ENCODE results near the gene ME3.

The ME3 gene

GRCh38 chr11:86508604-86509587, 163.5 kb downstream of the ME3 start:
- ChIA-PET CTCF (no interaction called here), POLR2A (interaction anchor here (0.6 kb wide), 1 partner anchor 179 kb away, joined by 3 read pairs; no protein-coding TSS in a partner anchor)
- no peak overlapping the region for H3K4me3 ChIP-seq (ENCODE audit: low read depth, low read length)
- no peak for DNase-seq (ENCODE audit: low read depth, low spot score)
- TF ChIP-seq CTCF (IDR thresholded peaks at IDR 0.05; ENCODE audit: insufficient read depth, low read length, missing control alignments), result no peak

- DNase-seq (ENCODE audit: low read depth, low spot score), result no peak
- TF ChIP-seq CTCF (IDR thresholded peaks at IDR 0.05; ENCODE audit: insufficient read depth, low read length, missing control alignments), result no peak
- ChIA-PET CTCF (interaction anchor here (0.9 to 1.6 kb wide), 2 partner anchors 11 kb away, joined by 3 read pairs; no protein-coding TSS in a partner anchor), POLR2A (no interaction called here)
- no peak overlapping the region for H3K4me3 ChIP-seq (ENCODE audit: low read depth, low read length)
These were observed 165.1 kb downstream of the ME3 start for GRCh38 chr11:86507249-86507845.

GRCh38 chr11:86506235-86506634, 166.2 kb downstream of the ME3 start:
- ChIA-PET CTCF (interaction anchor here (0.9 to 2.2 kb wide), 2 partner anchors 9 to 10 kb away, joined by 3 to 7 read pairs; no protein-coding TSS in a partner anchor), POLR2A (no interaction called here)
- TF ChIP-seq CTCF (IDR thresholded peaks at IDR 0.05; ENCODE audit: insufficient read depth, low read length, missing control alignments), result no peak
- no peak overlapping the region for H3K4me3 ChIP-seq (ENCODE audit: low read depth, low read length)
- no peak for DNase-seq (ENCODE audit: low read depth, low spot score)

GRCh38 chr11:86503131-86503530, 169.3 kb downstream of the ME3 start:
- ChIA-PET CTCF (no interaction called here), POLR2A (no interaction called here)
- no peak for TF ChIP-seq CTCF (IDR thresholded peaks at IDR 0.05; ENCODE audit: insufficient read depth, low read length, missing control alignments)
- H3K4me3 ChIP-seq (ENCODE audit: low read depth, low read length), result no peak overlapping the region
- no peak for DNase-seq (ENCODE audit: low read depth, low spot score)

GRCh38 chr11:86502137-86502642, 170.2 kb downstream of the ME3 start:
- no peak for DNase-seq (ENCODE audit: low read depth, low spot score)
- CTCF ChIA-PET, result no interaction called here
- H3K4me3 ChIP-seq (ENCODE audit: low read depth, low read length), result no peak overlapping the region
- POLR2A ChIA-PET, result interaction anchor here (0.6 kb wide), 1 partner anchor 48 kb away, joined by 3 read pairs; no protein-coding TSS in a partner anchor
- TF ChIP-seq CTCF (IDR thresholded peaks at IDR 0.05; ENCODE audit: insufficient read depth, low read length, missing control alignments), result no peak

Data from AG04449 (cell line).